HG02678 (cell line): ENCODE measurements around the gene RPS21.

Source experiments
- ATAC-seq: cut with Tn5 transposase; IDR thresholded peaks from one replicate; pipeline ENCODE4 v1.9.1; 2021; ENCODE audit warnings: mild to moderate bottlenecking, moderate library complexity; ENCODE audit not compliant: unreplicated experiment

RPS21 gene

GRCh38 chr20:62353289-62354030, 33.4 kb upstream of the RPS21 start:
- ATAC-seq, result no peak

- ATAC-seq, result no peak
These were observed 32.7 kb upstream of the RPS21 start for GRCh38 chr20:62354031-62354808.

- ATAC-seq, result no peak
These were observed 32.0 kb upstream of the RPS21 start for GRCh38 chr20:62354811-62355341.

- no peak for ATAC-seq
These were observed 31.4 kb upstream of the RPS21 start for GRCh38 chr20:62355516-62355877.

GRCh38 chr20:62355878-62356588, 30.9 kb upstream of the RPS21 start:
- no peak for ATAC-seq

- no peak for ATAC-seq
These were observed 30.2 kb upstream of the RPS21 start for GRCh38 chr20:62356589-62357186.

GRCh38 chr20:62357187-62357667, 29.7 kb upstream of the RPS21 start:
- ATAC-seq, result no peak

- no peak for ATAC-seq
These were observed 29.2 kb upstream of the RPS21 start for GRCh38 chr20:62357681-62358080.

GRCh38 chr20:62358171-62359042, 28.5 kb upstream of the RPS21 start:
- ATAC-seq, result no peak

GRCh38 chr20:62359043-62359490, 27.8 kb upstream of the RPS21 start:
- ATAC-seq, result no peak

GRCh38 chr20:62359491-62360121, 27.3 kb upstream of the RPS21 start:
- no peak for ATAC-seq

GRCh38 chr20:62360854-62361798, 25.8 kb upstream of the RPS21 start:
- no peak for ATAC-seq

- ATAC-seq, result no peak
These were observed 24.9 kb upstream of the RPS21 start for GRCh38 chr20:62361799-62362589.

- no peak for ATAC-seq
These were observed 24.3 kb upstream of the RPS21 start for GRCh38 chr20:62362590-62362940.

- ATAC-seq, result no peak
These were observed 23.6 kb upstream of the RPS21 start for GRCh38 chr20:62362991-62363919.
